ENCODE data around the gene MAP2K5.

MAP2K5 gene

DNA sequence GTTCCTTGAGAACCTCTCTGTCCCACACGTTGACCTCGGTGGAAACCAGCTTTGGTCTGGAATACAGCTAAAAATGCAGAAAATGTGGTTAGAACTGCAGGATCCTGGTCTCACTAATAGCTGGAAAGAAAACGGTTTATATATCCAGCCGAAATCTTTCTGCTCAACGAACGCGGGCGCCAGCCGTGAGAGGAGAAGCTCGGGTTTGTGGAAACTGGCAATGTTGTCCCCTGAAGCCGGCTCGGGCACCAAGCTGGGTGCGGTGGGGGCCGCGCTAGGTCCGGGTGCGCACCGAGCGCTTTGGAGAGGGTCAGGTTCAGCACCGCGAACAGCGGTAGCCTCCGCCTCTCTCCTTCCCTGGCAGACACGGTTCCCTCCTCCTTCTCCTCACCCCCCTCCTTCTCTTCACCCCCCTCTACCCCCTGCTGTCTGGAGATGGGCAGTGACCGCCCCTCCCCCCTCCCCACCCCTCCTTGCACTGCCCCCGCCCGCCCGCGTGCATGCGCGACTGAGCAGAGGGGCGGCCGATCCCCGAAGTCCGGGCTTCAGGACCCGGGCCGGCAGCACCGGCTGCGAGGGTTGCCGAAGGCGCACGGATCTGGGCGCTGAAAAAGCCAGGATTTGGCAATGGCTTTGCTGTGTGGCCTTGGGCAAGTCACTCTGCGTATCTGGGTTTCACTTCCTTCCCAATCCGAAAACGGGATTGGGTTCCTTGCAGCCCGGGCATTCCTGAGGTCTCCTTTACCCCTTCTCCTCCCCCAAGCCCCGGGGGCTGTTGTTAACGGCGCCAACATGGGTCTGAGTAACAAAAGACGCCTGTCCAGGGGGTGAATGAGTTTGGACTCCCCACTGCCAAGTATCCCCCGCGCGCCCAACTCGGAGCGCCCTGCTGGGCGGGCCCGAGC is 282.7 kb downstream of the MAP2K5 start, which contains the start of gene SKOR1:
Gene SKOR1 (plus strand): TSS at position 534 of the 905 bp plus-strand sequence. CDS start 94 bp downstream, at position 628.
- no peak for DNase-seq (ENCODE audit: low read depth in 2 of 2)

GRCh38 chr15:67825881-67826716 is 283.6 kb downstream of the MAP2K5 start:
- DNase-seq (ENCODE audit: low read depth in 2 of 2) = no peak

DNA sequence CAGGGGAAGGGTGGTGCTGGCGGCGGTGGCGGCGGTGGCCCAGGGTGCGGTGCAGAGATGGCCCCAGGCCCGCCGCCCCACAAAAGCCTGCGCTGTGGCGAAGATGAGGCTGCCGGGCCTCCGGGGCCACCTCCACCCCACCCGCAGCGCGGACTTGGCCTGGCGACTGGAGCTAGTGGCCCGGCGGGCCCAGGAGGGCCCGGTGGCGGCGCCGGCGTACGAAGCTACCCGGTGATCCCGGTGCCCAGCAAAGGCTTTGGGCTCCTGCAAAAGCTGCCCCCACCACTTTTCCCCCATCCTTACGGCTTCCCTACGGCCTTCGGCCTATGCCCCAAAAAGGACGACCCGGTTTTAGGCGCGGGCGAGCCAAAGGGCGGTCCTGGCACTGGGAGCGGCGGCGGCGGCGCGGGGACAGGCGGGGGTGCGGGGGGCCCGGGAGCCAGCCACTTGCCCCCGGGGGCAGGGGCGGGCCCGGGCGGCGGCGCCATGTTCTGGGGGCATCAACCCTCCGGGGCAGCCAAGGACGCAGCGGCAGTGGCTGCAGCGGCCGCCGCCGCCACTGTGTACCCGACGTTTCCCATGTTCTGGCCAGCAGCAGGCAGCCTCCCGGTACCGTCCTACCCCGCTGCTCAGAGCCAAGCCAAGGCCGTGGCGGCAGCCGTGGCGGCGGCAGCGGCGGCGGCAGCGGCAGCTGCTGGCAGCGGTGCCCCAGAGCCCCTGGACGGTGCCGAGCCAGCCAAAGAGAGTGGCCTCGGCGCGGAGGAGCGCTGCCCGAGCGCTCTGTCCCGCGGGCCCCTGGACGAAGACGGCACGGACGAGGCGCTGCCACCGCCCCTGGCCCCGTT is 284.4 kb downstream of the MAP2K5 start:
- DNase-seq (ENCODE audit: low read depth in 2 of 2) = no peak

GRCh38 chr15:67827562-67828277 is 285.2 kb downstream of the MAP2K5 start:
- no peak for DNase-seq (ENCODE audit: low read depth in 2 of 2)

DNA sequence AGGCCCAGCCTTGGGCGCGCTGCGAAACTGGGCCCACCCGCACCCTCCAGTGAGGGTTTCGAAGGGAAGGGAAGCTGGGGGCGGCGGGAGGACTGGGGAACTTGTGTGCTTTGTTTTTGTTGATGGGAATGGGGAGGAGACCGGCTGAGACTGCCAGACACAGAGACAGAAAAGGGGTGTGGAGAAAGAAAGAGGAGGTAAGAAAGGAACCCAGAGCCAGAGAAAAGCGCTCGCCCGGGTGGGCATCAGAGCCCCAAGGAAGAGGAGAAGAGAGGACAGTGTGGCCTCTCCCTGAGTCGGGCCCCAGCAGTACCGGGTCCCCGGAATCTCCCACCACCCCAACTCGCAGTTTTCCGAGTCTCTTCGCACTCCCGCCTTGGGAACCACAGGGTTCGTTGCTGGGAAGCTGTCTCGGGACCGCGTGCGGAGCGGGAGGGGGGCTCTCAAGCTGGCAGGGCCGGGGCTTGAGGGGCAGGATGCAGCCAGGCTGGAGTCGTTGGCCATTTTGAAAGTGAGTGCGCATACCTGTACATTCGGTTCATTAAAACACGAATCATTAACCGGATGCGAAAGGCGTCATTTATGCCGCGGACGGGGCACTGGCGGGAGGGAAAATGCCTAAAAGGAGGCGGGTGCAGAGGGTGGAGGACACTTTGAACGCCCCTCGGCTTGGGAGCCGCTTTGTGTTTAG is 285.9 kb downstream of the MAP2K5 start:
- DNase-seq (ENCODE audit: low read depth in 2 of 2) = no peak

DNA sequence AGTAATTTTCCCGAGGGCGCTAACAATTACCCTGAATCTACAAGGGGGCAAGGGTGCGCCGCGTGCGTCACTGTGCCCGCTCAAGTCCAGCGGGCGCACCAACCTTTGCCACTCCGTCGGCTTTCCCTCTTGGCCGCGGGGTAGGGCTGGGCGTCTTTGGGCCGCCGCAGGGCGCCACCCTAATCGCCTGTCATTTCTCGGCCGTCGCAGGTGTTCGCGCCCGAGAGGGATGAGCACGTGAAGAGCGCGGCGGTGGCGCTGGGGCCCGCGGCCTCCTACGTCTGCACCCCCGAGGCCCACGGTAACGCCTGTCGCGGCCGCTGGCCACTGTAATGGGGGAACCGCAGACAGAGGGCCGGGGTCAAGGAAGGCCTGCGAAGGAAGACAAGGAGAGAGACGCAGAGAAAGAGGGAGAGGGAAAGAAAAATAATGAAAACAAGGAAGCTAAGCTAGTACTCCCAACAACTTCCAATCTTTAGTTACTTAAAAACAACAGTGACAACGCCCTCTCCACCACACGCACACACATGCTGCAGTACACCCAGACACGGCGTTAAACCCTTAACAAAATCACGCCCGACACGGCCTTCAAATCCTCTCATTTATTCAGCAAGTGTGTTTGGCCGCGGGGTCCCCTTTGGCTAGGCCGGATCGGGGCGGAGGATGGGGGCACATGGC is 286.6 kb downstream of the MAP2K5 start:
- no peak for DNase-seq (ENCODE audit: low read depth in 2 of 2)

- DNase-seq (ENCODE audit: low read depth in 2 of 2) = no peak
Measured at GRCh38 chr15:67829647-67830504, 287.4 kb downstream of the MAP2K5 start.

- no peak for DNase-seq (ENCODE audit: low read depth in 2 of 2)
Measured at GRCh38 chr15:67831363-67831762, 288.9 kb downstream of the MAP2K5 start.

GRCh38 chr15:67832031-67832551 is 289.6 kb downstream of the MAP2K5 start:
- DNase-seq (ENCODE audit: low read depth in 2 of 2) = no peak

DNA sequence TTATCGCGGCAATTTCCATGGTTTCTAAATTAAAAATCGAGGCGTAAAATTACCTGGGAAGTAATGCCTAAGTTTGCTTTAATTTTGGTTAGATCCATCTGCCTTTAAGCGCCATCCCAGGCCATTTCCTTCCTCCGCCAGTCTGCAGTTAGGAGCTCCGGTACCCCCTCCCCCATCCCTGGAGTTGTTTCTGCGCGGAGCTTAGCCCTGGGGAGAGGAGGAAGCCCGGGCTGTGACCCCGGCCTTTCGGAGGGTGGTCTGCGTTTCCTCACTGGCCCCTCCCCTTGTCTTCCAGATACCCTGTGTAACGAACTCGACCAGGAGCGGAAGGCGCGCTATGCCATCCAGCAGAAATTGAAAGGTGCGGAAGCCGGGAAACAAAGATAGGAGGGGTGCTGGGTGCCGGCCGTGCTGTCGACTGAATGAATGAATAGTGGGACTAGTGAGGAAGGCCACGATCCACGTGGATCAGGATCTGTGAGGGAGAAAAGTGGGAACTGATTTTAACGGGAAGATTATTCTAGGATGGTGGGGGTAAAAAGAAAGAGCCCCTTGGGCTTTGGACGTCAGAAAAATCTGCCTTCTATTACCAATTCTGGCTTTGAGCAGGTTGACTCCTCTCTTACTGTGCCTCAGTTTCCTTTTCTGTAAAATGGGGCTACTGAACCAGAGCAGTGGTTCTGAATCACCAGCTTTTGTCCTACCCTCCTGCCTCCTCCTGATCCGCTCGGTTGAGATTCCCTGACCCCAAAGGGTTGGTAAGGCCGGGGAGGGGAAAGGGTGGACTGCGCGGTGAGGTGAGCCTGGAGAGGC is 290.6 kb downstream of the MAP2K5 start:
- no peak for DNase-seq (ENCODE audit: low read depth in 2 of 2)

DNA sequence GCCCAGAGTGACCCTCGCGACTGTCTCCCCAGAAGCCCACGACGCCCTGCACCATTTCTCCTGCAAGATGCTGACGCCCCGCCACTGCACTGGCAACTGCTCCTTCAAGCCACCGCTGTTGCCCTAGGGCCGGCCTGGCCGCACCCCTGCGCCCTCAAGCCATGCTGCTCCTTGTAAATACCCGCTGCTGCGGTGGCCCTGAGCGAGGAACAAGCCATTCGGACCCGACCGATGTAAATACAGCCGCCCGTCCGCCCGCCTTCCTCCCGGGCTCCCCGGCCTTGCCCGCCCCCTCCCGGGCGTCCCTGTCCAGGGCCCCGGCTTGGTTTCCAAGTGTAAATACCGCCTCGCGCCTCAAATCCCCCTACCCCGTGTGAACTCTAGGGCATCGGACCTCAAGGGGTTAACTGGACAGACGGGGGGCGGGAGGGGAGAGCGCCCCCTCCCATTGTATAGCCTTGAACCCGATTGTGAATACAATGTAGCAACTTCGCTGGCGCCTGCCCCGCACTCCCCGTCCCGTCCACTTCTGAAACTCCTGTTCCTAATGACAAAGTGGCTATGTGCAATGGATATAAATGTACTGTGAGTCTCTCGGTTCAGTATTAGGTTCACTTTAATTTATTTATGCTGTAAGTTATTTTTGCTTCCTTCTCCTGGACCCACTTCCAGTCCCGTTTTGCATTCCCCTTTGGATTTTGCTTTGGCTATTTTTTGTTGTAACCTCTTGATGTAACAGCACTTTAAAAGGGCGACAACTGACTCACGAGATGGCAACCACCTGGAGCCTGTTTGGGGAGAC is 291.4 kb downstream of the MAP2K5 start:
- DNase-seq (ENCODE audit: low read depth in 2 of 2) = no peak

DNA sequence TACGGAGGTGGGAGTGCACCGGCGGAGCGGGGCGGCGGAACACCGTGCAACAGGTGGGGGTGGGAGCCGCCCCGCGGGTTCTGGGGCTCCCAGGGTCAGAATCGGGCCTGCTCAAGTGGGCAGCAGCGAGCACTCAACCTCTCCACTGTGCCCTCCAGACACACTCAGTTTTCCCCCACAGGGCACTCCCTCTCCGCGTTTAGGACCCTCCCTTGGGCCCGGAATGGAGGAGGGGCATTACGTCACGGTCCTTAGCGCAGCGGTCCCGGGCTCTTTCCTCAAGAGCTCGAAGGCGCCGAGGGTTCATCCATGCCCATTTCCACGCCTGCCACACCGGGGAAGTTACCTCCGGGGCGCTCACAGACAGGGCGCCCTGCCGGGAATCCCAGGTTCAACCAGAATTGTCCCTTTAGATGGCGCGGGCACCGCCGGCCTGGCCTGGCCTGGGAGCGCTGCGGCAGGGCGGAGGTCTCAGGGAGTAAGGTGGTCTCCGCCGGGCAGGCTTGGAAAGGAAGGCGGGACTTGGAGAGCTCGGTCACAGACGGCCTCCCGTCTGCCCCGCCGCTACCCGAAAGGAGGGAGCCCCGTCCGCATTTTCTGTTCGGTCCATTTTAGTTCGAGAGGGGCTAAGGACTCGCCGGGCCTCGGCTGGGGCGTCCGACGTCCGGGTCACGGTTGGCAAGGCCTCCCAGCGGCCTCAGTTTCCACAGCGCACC is 292.2 kb downstream of the MAP2K5 start:
- DNase-seq (ENCODE audit: low read depth in 2 of 2) = no peak

GRCh38 chr15:67835297-67836133 is 293.0 kb downstream of the MAP2K5 start:
- no peak for DNase-seq (ENCODE audit: low read depth in 2 of 2)

GRCh38 chr15:67836134-67836455 is 293.6 kb downstream of the MAP2K5 start:
- no peak for DNase-seq (ENCODE audit: low read depth in 2 of 2)

DNA sequence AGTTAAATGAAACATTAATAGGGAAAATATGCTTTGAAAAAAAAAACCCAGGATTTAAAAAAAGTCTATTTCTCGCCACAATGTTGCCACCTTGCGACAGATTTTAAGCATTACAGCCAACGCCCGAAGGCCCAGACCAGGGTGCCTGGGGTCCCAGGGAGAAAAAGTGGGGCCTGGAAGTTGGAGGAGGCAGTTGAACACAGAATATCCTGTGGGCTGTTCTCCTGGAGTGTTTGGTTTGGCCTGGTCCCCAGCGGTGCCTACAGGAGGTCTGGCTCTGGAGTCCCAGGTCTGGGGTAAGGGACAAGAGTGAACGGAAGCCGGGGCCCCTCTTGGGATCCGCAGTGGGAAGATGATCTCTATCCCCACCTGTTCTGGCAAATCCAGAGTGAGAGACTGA is 294.0 kb downstream of the MAP2K5 start:
- no peak for DNase-seq (ENCODE audit: low read depth in 2 of 2)

DNA sequence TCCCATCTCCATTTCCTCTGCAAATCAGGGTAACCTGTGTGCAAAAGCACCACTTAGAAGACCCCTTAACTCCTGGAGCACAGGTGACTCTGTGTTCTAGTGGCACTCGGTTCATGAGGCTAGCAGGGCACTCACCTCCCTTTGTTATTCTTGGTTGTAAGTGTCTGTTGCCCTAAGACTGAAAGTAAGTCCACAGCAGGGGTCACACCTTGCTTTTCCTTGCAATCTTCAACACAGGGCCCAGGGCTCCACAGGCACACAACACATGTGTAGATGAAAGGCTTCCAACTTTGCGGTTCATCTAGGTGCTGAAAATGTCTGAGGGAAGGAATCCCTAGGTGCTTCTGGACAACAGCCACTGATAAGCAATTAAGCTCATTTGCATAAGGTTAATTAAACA is 294.5 kb downstream of the MAP2K5 start:
- DNase-seq (ENCODE audit: low read depth in 2 of 2) = no peak
